HG02981 (cell line): Measurements from ENCODE around the gene FAM8A1.
A peak's percentile ranks its signal among the peaks of the same experiment; 100 is the strongest.
"Not testable (repeated sequence)": the region's sequence is repeated elsewhere in the genome, so short reads cannot be mapped to it uniquely, and the experiment has no call there.

Source experiments
- ATAC-seq: cut with Tn5 transposase; IDR thresholded peaks from one replicate; pipeline ENCODE4 v1.9.1; 2021; ENCODE audit warnings: mild to moderate bottlenecking, moderate library complexity; ENCODE audit not compliant: unreplicated experiment

The FAM8A1 gene, protein sequence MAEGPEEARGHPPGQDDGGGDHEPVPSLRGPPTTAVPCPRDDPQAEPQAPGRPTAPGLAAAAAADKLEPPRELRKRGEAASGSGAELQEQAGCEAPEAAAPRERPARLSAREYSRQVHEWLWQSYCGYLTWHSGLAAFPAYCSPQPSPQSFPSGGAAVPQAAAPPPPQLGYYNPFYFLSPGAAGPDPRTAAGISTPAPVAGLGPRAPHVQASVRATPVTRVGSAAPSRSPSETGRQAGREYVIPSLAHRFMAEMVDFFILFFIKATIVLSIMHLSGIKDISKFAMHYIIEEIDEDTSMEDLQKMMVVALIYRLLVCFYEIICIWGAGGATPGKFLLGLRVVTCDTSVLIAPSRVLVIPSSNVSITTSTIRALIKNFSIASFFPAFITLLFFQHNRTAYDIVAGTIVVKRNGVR

DNA sequence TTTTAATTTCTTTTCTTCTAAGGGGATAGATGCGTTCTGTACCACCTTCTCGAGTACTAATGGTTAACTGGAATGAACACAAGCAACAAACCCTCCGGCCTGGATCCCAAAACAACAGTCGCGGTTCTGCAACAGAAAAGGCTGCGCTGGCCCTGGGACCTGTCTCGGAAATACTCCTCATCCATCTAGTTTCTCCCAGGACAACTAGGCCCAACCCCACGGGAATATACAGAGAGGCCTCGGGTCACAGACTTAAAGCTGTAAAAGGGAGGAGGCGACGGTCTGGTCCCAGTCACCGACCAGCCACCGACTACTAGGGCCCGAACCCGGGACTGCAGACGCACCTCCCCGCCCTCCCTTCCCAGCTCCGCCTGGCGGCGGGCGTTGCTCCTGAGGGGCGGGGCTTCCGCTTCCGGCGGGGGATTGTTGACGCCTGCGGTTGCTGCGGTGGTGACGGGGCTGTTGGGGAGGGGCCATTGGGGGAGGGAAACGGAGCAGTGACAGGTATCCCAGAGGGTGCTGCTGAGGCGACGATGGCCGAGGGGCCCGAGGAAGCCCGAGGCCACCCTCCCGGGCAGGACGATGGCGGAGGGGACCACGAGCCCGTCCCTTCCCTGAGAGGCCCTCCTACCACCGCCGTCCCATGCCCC is at the start of gene FAM8A1:
Gene FAM8A1, plus strand, starts transcription at position 426 of the 650 bp plus-strand sequence. Its CDS starts 108 bp downstream, at position 534.
- peak; percentile 81 for ATAC-seq

DNA sequence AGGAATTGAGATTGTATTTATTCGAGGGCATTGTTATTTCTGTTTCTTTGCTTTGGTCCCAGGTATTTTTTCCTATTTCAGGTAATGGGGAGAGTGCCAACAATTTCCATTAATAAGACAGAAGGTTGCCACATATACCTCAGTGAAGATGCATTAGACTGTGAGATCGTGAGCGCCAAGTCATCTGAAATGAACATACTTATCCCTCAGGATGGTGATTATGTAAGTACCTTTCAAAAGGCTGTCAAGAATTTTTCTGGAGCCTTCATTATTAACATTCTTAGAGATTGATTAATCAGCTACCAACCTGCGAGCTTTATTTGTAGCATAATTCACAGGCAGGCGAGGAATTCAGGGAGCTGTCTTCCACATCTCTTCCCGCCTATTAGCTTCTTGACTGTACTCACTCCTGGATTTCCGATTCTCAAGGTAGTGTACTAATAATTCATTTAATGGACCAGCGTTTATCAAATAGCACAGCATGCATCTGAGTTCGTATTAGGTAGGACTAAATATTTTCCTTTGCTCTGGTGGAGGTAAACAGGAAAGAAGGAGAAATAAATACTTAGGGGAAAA is 48.6 kb upstream of the FAM8A1 start:
- no peak for ATAC-seq

DNA sequence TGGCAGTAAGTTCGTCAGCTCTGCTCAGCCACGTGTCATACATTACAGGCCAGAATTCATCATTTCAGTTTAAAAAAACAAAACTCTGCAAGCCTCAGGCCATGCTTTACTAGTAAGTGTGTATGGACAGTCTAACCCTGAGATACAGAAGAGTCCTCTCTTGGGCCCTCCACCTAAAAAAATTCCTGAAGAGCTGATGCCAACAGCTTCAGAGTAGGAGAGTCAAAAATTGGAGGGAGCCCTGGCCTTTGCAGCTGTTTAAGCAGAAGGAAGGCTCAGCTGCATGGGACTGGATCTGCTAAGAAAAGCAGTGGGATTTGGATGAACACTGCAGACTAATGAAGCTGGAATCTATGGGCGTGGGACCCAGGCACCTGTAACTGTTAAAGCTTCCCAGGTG is 47.2 kb upstream of the FAM8A1 start:
- no peak for ATAC-seq

DNA sequence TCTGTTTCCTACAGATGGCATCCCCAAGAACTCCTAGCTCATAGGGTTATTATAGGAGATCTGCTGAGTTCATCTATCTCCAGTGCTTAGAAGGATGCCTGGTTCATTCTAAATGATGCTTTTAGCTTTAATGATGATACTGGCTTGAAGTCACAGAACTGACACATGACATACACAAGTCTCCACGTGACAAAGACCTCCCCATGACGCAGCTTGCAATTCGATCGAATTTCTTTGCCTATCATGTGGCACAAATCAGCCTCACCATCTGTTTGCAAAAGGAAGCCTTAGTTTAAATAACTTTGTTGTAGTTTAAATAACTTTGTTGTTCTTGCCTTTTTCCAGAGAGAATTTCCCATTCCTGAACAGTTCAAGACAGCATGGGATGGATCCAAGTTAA is 44.1 kb upstream of the FAM8A1 start:
- no peak for ATAC-seq

DNA sequence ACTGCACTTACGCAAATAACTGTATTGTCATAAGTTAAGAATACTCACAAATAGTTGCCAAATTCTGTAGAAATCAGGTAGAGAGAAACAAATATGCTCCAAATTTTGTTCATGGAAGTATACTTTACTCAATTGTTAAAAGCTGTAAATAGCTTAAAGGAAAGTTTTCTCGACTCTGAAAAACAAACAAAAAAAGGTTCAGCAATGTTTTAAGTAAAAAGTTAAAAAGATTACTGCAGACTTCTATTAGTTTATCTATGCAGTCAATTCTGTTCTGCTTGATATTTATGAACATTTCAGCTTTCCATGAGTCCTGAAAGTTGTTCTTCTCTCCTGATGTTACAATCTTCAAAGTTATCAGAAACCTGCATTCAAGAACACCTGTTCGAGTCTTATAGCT is 37.5 kb upstream of the FAM8A1 start:
- no peak for ATAC-seq

DNA sequence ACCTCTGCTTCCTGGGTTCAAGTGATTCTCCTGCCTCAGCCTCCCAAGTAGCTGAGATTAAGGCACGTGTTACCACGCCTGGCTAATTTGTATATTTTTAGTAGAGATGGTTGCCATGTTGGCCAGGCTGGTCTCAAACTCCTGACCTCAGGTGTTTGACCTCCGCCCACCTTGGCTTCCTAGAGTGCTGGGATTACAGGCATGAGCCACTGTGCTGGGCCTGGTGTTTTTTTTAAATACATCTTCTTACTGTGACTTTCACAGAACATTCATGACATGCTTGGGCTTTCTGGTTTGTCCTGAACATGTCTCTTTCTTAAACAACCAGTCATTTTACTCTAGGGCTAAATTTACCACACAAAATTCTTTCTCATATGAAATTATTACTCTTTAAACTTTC is 34.7 kb upstream of the FAM8A1 start:
- no peak for ATAC-seq

DNA sequence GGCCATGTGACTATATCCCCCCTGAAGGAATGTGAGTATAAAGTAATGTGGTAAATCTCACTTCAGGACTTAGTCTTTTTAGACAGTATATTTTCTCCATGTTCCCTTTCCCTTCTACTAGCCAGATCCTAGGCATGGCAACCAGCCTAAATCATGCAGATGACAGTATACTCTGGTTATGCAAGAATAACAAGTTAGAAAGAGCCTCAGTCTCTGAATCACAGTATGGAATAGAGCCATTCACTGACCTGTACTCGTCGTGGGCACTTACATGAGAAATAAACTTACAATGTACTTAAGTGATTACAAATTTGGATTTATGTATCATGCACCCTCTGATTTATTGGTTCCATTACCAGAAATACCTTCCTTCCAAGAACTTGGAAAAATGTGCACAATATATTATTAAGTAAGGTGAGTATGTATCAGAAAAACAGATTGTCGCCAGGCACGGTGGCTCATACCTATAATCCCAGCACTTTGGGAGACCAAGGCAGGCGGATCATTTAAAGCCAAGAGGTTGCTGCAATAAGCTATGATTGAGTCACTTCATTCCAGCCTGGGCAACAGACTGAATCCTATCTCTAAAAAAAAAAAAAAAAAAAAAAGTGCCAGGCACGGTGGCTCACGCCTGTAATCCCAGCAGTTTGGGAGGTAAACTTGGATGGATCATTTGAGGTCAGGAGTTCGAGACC is 25.1 kb upstream of the FAM8A1 start:
- ATAC-seq, result no peak

DNA sequence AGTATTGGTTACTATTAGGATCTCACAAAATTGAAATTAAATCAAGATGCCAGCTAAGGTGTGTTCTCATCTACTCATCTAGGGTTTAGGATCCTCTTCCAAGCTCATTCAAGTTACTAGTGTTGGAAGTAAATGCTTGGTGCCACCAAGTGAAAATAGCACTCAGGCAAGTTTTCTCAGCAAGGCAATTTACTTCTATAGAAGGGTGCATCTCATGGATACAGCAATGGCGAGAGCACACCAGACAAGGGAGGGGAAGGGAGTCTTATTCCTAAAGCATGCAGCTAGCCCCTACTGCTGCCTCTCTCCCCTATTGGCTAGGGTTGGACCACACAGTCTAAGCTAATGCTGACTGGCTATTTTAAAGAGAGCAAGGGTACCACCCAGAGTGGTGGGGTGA is 23.0 kb upstream of the FAM8A1 start:
- no peak for ATAC-seq

DNA sequence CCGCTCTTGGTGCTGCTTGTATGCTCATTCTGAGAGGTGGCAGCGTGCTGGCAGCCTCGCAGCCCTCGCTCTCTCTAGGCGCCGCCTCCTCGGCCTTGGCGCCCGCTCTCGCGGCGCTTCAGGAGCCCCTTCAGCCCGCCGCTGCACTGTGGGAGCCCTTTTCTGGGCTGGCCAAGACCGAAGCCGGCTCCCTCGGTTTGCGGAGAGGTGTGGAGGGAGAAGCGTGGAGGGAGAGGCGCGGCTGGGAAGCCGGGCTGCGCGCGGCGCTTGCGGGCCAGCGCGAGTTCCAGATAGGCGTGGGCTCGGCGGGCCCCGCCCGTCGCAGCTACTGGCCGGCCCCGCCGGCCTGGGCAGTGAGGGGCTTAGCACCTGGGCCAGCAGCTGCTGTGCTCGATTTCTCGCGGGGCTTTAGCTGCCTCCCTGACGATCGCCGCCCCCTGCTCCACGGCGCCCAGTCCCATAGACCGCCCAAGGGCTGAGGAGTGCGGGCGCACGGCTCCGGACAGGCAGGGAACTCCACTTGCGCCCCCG is 19.5 kb upstream of the FAM8A1 start:
- peak; percentile 54 for ATAC-seq

DNA sequence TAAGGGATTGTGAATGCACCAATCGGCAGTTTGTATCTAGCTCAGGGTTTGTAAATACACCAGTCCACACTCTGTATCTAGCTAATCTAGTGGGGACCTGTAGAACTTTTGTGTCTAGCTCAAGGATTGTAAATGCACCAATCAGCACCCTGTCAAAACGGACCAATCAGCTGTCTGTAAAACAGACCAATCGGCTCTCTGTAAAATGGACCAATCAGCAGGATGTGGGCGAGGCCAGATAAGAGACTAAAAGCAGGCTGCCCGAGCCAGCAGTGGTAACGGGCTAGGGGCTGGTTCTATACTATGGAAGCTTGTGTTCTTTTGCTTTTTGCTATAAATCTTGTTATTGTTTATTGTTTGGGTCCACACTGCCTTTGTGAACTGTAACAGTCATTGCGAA is 18.8 kb upstream of the FAM8A1 start:
- ATAC-seq, result not testable (repeated sequence)

DNA sequence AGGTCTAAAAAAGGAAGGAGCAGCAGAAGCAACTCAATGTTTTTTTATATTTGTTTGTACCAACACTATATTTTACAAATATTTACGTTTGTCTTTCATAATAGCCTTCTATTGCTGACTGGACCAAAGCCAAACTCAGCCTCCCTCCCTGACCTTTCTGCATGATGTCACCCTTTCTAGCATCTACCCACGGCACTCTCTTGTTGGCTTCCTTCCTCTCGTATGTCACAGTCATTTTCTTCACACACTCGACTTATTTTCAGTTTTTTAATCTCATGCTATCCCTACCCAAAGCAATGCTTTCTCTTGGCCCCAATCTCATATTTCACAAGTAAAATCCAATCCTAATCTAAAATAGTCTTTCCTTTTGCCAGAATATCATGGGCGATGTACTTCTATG is 16.3 kb upstream of the FAM8A1 start:
- ATAC-seq, result no peak

DNA sequence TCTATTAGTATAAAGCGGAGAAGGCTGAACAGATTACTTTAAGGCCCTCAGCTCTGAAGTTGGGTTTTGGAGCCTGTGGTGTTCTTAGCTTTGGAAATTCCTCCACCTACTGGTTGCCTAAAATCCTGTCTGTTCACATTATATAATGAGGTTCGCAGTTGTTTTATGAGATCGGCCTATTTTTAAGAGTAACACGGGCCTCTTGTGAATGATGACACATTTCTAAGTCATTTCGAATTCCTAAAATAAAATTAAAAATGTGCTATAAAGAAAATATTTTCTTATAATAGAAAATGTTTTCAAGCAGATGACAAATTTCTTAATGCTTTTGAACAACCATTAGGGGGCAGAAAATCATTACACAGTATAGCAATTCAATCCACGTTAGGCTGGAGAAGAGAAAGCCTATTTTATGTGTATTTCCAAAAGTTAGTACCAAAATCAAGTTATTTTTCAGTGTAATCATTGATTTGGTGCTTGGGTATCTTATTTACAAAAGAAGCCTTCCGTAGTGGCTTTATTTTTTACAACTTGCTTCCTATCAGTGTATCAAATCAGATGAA is 15.8 kb upstream of the FAM8A1 start:
- peak; percentile 49 for ATAC-seq

DNA sequence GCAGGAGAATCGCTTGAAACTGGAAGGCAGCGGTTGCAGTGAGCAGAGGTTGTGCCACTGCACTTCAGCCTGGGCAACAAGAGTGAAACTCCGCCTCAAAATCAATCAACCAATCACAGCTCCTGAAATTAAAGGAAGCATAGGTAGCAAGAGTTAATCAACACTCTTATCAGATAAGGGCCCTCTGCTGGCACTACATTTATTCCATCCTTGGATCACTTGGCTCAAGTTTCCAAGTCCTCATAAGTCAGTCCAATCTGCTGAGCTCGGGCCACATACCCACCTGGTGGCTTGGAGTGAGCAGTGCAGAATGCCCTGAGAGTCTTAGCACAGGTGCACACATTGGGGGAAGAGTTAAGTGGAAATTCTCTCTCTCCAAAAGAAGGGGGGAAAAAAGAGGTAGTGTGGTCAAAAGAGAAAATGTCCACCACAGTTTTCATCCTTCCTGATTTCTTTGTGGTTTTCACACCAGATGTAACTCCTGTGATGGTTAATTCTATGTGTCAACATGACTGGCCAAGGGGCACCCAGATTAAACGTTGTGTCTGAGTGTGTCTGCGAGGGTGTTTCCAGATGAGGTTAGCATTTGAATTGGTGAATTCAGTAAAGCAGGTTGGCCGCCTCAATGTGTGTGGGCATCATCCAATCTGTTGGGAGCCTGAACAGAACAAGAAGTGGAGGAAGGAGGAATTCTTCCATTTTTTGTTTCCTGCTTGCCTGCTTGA is 14.2 kb upstream of the FAM8A1 start:
- no peak for ATAC-seq

DNA sequence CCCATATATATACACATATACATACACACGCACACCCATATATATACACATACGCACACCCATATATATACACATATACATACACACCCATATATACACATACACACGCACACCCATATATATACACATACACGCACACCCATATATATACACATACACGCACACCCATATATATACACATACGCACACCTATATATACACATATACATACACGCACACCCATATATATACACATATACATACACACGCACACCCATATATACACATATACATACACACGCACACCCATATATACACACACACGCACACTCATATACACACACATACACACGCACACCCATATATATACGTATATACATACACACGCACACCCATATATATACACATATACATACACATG is 13.5 kb upstream of the FAM8A1 start:
- not testable (repeated sequence) for ATAC-seq

DNA sequence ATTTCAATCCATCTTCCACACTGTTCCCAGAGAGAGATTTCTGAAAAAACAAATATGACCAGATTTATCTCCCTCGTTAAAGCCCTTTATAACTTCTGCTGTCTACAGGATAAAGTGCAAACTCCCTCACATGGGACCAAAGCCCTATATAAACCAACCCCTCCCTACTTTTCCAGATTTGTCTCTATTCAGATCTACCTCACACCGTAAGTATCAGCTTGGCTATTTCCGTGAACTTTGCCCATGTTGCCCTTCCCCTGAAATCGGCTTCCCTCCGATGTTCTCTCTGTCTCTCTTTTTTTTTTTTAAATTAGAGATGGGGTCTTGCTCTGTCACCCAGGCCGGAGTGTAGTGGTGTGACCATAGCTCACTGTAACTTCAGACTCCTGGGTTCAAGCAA is 12.1 kb upstream of the FAM8A1 start:
- no peak for ATAC-seq

DNA sequence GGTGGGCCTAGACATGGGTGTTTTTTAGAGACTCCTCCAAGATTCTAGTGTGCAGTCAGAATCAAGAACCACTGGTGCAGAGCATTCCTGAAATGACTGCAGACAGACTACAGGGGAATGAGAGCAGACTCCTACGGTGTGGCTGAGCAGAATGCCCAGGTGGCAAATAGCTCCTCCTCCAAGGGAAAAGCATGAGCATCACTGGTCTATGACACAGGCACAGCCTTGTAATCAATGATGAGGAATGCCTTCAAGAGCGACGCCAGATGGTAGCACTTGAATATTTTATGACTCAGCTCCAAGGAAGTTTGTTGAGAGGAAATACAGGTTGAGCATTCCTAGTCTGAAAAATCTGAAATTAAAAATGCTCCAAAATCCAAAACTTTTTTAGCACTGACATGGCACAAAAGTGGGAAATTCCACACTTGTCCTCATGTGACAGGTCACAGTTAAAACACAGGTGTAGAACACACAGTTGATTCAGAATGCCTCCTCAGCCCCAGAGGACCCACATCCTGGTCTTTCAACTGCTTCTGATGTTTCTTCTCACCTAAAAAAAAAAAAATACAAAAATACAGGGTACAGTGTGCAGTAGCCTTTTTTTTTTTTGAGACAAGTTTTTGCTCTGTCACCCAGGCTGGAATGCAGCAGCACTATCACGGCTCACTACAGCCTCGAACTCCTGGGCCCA is 10.6 kb upstream of the FAM8A1 start:
- ATAC-seq, result no peak

DNA sequence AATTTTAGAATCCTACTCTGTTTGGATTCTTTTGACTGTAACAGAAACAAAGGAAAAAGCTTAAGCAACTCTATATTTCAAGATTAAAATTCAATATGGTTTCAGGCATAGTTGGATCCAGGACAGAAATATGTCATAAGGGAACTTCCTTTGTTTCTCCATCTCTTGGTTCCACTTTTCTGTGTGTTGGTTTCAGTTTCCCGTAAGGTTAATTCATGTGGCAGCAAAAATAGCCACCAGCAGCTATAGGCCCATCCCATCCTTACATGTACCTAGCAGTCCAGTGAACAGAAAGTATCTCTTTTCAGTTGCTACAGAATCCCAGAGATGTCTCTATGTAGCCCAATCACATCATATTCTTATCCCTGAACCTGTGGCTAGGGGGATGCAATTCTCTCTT is 8.8 kb upstream of the FAM8A1 start:
- no peak for ATAC-seq

DNA sequence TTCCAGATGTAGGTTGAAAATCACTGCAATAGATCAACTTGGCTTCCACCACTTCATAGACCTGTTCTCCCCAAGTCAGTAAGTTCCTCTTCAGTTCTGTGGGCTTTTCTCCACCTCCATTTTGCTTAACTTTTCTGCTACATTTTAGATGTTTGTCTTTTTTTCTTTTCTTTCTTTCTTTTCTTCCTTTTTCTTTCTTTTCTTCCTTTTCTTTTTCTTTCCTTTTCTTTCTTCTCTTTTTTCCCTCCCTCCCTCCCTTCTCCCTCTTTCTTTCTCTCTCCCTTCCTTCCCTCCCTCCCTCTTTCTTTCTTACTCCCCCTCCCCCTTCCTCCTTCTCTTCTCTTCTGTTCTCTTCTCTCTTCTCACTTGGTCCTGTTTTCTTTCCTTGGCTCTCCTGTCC is 6.9 kb upstream of the FAM8A1 start:
- no peak for ATAC-seq

DNA sequence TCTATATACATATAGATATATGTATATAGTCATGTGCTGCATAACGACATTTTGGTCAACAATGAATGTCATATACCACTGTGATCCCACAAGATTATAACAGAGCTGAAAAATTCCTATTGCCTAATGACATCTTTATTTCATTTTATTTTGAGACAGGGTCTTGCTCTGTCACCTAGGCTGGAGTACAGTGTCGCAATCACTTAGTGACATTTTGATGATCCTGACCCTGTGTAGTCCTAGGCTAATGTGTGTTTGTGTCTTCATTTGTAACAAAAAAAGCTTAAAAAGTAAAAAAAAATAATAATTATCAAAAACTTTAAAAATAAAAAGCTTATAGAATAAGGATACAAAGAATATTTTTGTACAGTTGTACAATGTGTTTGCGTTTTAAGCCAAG is 4.0 kb upstream of the FAM8A1 start:
- ATAC-seq, result no peak
